T-cell (primary cell): ENCODE results near the gene MAP2. TPM values are rescaled to one million over a fixed set of nuclear protein-coding genes. Genes with fewer than 3 reads are reported as not detected.

ENCODE experiments used
- ATAC-seq, 4 experiments: fragments of 200-7000 bp in 3 of 4; fragments of 150-1000 bp in 1 of 4; cut with Tn5 transposase; replicated peaks in 1 of 4; 1 replicate in 3 of 4; 2 replicates in 1 of 4; pipeline ENCODE4 v1.10.0; 2021; ENCODE audit warnings: moderate library complexity in 3 of 4, mild to moderate bottlenecking in 2 of 4, moderate number of reproducible peaks in 1 of 4
- CTCF ChIA-PET, 2 donors: fragments of 300-600 bp; sonication (Branson Sonifier 250); formaldehyde crosslinking; loops; one replicate each; lab custom pipeline; 2022; ENCODE audit warnings: antibody characterized with exemption in 2 of 2; lab: Charles Lee
- POLR2A ChIA-PET, 2 donors: fragments of 300-600 bp; sonication (Branson Sonifier 250); formaldehyde crosslinking; loops; one replicate each; lab custom pipeline; 2022; ENCODE audit warnings: antibody characterized with exemption in 2 of 2; lab: Charles Lee
- DNase-seq, 35 experiments: peaks; one replicate each; pipeline versions ENCODE4 v3.0.0 to v3.0.0-alpha.2; 2013 to 2023
- H3K27ac ChIP-seq: one replicate; pipeline ENCODE4 v1.5.1; 2013; ENCODE audit warnings: low read length
- H3K27me3 ChIP-seq, 2 experiments: replicated peaks in 1 of 2; 1 replicate in 1 of 2; 2 replicates in 1 of 2; pipeline versions ENCODE4 v1.6.1 to v1.7.0; 2013; ENCODE audit warnings: low read length in 1 of 2, mixed read lengths in 1 of 2; ENCODE audit not compliant: control insufficient read depth in 2 of 2, insufficient read depth in 2 of 2; ENCODE audit errors: extremely low read depth in 1 of 2
- H3K36me3 ChIP-seq, 2 donors: 1 replicate in 1 of 2; 2 replicates in 1 of 2; pipeline versions ENCODE4 v1.6.1 to v1.7.0; 2013; ENCODE audit warnings: low read length in 1 of 2; ENCODE audit not compliant: control insufficient read depth in 2 of 2, insufficient read depth in 1 of 2; ENCODE audit errors: extremely low read depth in 1 of 2
- H3K4me1 ChIP-seq, 2 experiments: 1 replicate in 1 of 2; 2 replicates in 1 of 2; pipeline versions ENCODE4 v1.6.1 to v1.7.0; 2013; ENCODE audit warnings: low read length in 2 of 2, mixed read lengths in 1 of 2; ENCODE audit not compliant: insufficient read depth in 2 of 2, control insufficient read depth in 1 of 2; ENCODE audit errors: extremely low read depth in 1 of 2
- H3K4me3 ChIP-seq, 2 donors: 1 replicate in 1 of 2; 2 replicates in 1 of 2; pipeline versions ENCODE4 v1.5.1 to v1.7.0; 2013; ENCODE audit warnings: mild to moderate bottlenecking in 2 of 2, low read length in 1 of 2, moderate library complexity in 1 of 2; ENCODE audit not compliant: control insufficient read depth in 1 of 2; ENCODE audit errors: extremely low read depth in 1 of 2
- H3K9me3 ChIP-seq: 2 replicates; pipeline ENCODE4 v1.7.0; 2013
- H3K27ac Mint-ChIP-seq, 2 donors: one replicate each; pipeline ENCODE4 v1.8.0; 2020 to 2021; ENCODE audit warnings: mild to moderate bottlenecking in 2 of 2, mixed read lengths in 2 of 2
- H3K27me3 Mint-ChIP-seq, 2 donors: one replicate each; pipeline ENCODE4 v1.8.0; 2021 to 2022; ENCODE audit warnings: mixed read lengths in 2 of 2
- H3K36me3 Mint-ChIP-seq: one replicate; pipeline ENCODE4 v1.8.0; 2021; ENCODE audit warnings: mixed read lengths
- H3K4me1 Mint-ChIP-seq, 3 donors: one replicate each; pipeline ENCODE4 v1.8.0; 2020 to 2022; ENCODE audit warnings: mixed read lengths in 3 of 3, mild to moderate bottlenecking in 1 of 3
- H3K4me3 Mint-ChIP-seq, 3 donors: one replicate each; pipeline ENCODE4 v1.8.0; 2020 to 2022; ENCODE audit warnings: mild to moderate bottlenecking in 3 of 3, mixed read lengths in 3 of 3, moderate library complexity in 3 of 3
- H3K9me3 Mint-ChIP-seq, 3 donors: one replicate each; pipeline ENCODE4 v1.8.0; 2020 to 2022; ENCODE audit warnings: mixed read lengths in 3 of 3
- WGBS: methylation state at CpG from one replicate; pipeline ENCODE4 v1.1.5; 2013; ENCODE audit warnings: missing lambda C conversion rate; ENCODE audit not compliant: insufficient coverage; 5-methylcytosine and 5-hydroxymethylcytosine counted together
- total RNA-seq, 35 experiments: library from RNA in 6 of 35; stranded (reverse) in 6 of 35; fragments of 120-200 nt in 1 of 35; gene quantifications; one replicate each; pipeline versions ENCODE4 v1.2.1 to v1.2.4 and lab custom pipeline; 2013 to 2026

The MAP2 gene
- total RNA-seq, 5 donors from 2014 or later (not counting 1 experiment from before 2014, with no cell fraction given) = 0.35 to 0.86 (median 0.46) TPM

GRCh38 chr2:209653134-209653533 lies 229.3 kb downstream of the MAP2 start:
- no peak overlapping the region for H3K4me3 Mint-ChIP-seq
- H3K27ac Mint-ChIP-seq = no peak overlapping the region
- Histone ChIP-seq H3K36me3 (no peaks in the 10 kb centered on the region), H3K9me3 (no peaks in the 10 kb centered on the region), H3K4me1 (no peaks in the 10 kb centered on the region), H3K27me3 (no peaks in the 10 kb centered on the region), H3K27ac (no peak overlapping the region), H3K4me3 (no peak overlapping the region)
- POLR2A ChIA-PET = no interaction called here
- no peaks in the 10 kb centered on the region for H3K27me3 Mint-ChIP-seq
- 78% methylated on average over 4 of the region's 6 CpGs for WGBS
- no peak for ATAC-seq
- H3K4me1 Mint-ChIP-seq = no peaks in the 10 kb centered on the region
- CTCF ChIA-PET = no interaction called here
- DNase-seq = no peak
- no peaks in the 10 kb centered on the region for H3K36me3 Mint-ChIP-seq
- H3K9me3 Mint-ChIP-seq = no peaks in the 10 kb centered on the region

DNA sequence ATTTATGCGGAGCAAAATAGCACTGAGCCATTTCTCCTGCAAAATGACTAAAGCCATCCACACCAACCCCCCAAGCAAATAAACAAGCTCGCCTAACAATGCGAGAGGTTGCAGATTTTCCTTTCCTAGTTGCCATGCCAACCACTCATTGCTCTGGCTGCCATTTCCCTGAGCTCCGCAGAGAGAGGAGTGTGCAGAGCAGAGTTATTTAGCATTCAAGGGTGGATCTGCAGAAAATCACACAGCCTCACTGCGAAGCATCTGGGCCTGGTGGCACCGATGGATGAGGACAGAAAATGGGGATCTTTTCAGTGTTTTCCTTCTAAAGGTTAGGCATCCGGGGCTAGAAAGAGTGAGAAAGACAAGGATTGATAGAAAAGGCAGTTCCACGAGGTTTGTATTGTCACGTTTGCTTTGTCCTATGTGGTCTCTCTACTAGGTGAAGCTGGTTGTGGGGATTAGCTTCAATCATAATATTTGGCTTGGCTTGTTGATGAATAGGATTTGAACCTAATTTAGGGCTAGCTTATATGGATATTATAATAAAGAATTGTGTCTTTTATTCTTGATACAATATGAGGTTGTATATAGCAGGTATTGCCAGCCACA lies 237.5 kb downstream of the MAP2 start:
- Mint-ChIP-seq H3K27me3 (peaks cover 0 to 6% of the 10 kb centered on the region in 2 donors), H3K9me3 (peaks cover 0 to 3% (median 3%) of the 10 kb centered on the region in 3 donors), H3K36me3 (no peaks in the 10 kb centered on the region), H3K4me1 (no peaks in the 10 kb centered on the region), H3K27ac (no peak overlapping the region), H3K4me3 (no peak overlapping the region)
- H3K4me1 ChIP-seq = no peaks in the 10 kb centered on the region
- ChIA-PET CTCF (no interaction called here), POLR2A (no interaction called here)
- H3K36me3 ChIP-seq = no peaks in the 10 kb centered on the region
- H3K27me3 ChIP-seq = no peaks in the 10 kb centered on the region
- no peaks in the 10 kb centered on the region for H3K9me3 ChIP-seq
- no peak overlapping the region for H3K4me3 ChIP-seq
- DNase-seq (no peak), ATAC-seq (no peak)
- WGBS = 48% methylated on average over 5 of the region's 9 CpGs
- no peak overlapping the region for H3K27ac ChIP-seq

DNA sequence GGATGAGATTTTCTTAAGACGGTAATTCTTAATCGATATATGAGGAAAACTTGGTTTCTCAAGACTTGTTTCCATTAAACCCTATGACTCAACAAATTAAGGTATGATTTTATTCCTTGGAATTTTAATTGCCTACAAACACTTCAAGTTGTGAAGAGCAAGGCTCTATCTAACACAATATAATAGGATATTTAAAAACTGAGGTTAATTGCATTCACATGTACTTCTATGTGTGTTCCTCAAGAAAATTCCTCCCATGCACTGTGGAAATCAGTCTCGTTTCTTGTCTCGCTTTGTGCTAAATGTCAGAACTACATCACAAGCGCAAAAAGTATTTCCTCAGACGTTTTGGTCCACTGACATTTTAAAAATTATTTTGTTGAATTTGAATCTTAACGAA lies 238.2 kb downstream of the MAP2 start:
- ATAC-seq = no peak
- no CpG with 5 or more reads among the region's 7 CpGs for WGBS
- H3K27me3 Mint-ChIP-seq = peaks cover 0 to 6% of the 10 kb centered on the region in 2 donors
- no peak overlapping the region for H3K27ac Mint-ChIP-seq
- no peak for DNase-seq
- H3K4me3 Mint-ChIP-seq = no peak overlapping the region
- POLR2A ChIA-PET = no interaction called here
- no peaks in the 10 kb centered on the region for H3K36me3 ChIP-seq
- no peak overlapping the region for H3K27ac ChIP-seq
- CTCF ChIA-PET = no interaction called here
- H3K9me3 Mint-ChIP-seq = peaks cover 0 to 3% (median 3%) of the 10 kb centered on the region in 3 donors
- H3K36me3 Mint-ChIP-seq = no peaks in the 10 kb centered on the region
- no peak overlapping the region for H3K4me3 ChIP-seq
- no peaks in the 10 kb centered on the region for H3K9me3 ChIP-seq
- H3K4me1 ChIP-seq = no peaks in the 10 kb centered on the region
- H3K27me3 ChIP-seq = no peaks in the 10 kb centered on the region
- no peaks in the 10 kb centered on the region for H3K4me1 Mint-ChIP-seq

DNA sequence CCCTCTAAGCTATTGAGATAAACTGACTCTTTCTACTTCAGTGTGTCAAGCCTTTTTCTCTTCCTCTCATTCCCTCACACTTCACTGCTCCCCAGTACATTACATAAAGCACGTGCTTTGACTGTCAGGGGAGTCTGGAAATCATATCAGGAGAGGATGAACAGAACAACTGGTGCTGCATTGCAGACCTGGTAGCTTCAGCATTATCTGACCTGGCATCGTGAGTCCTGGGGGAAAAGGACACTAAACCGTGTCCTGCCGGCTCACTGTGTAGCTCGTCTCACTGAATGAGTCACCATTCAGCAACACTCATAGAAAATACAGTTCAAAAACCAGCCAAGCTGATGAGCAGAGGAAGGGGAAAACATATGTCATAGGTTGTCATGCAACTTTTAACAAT lies 239.3 kb downstream of the MAP2 start:
- no peaks in the 10 kb centered on the region for H3K27me3 ChIP-seq
- no peak for DNase-seq
- no peak overlapping the region for H3K4me3 Mint-ChIP-seq
- H3K4me1 ChIP-seq = no peaks in the 10 kb centered on the region
- H3K4me3 ChIP-seq = no peak overlapping the region
- ChIA-PET POLR2A (no interaction called here), CTCF (no interaction called here)
- peaks cover 0 to 6% of the 10 kb centered on the region in 2 donors for H3K27me3 Mint-ChIP-seq
- peaks cover 0 to 3% (median 3%) of the 10 kb centered on the region in 3 donors for H3K9me3 Mint-ChIP-seq
- H3K36me3 ChIP-seq = no peaks in the 10 kb centered on the region
- no peaks in the 10 kb centered on the region for H3K36me3 Mint-ChIP-seq
- H3K27ac Mint-ChIP-seq = no peak overlapping the region
- no peaks in the 10 kb centered on the region for H3K9me3 ChIP-seq
- no peak overlapping the region for H3K27ac ChIP-seq
- WGBS = 34% methylated on average over 2 of the region's 5 CpGs
- H3K4me1 Mint-ChIP-seq = no peaks in the 10 kb centered on the region
- no peak for ATAC-seq

- Histone ChIP-seq H3K27ac (no peak overlapping the region), H3K27me3 (no peaks in the 10 kb centered on the region), H3K4me3 (no peak overlapping the region), H3K4me1 (no peaks in the 10 kb centered on the region), H3K9me3 (no peaks in the 10 kb centered on the region), H3K36me3 (no peaks in the 10 kb centered on the region)
- Mint-ChIP-seq H3K27me3 (peaks cover 0 to 6% of the 10 kb centered on the region in 2 donors), H3K4me3 (no peak overlapping the region), H3K27ac (no peak overlapping the region), H3K36me3 (no peaks in the 10 kb centered on the region), H3K9me3 (peaks cover 0 to 3% (median 3%) of the 10 kb centered on the region in 3 donors), H3K4me1 (no peaks in the 10 kb centered on the region)
- no peak for ATAC-seq
- WGBS = no CpG with 5 or more reads among the region's 4 CpGs
- POLR2A ChIA-PET = no interaction called here
- CTCF ChIA-PET = no interaction called here
- no peak for DNase-seq
Observed at GRCh38 chr2:209663656-209664055, 239.8 kb downstream of the MAP2 start.

- Mint-ChIP-seq H3K9me3 (no peaks in the 10 kb centered on the region), H3K4me1 (no peaks in the 10 kb centered on the region), H3K27me3 (peaks cover 0 to 7% of the 10 kb centered on the region in 2 donors), H3K36me3 (no peaks in the 10 kb centered on the region), H3K4me3 (no peak overlapping the region), H3K27ac (no peak overlapping the region)
- no peaks in the 10 kb centered on the region for H3K36me3 ChIP-seq
- no peak for DNase-seq
- no peak overlapping the region for H3K27ac ChIP-seq
- H3K9me3 ChIP-seq = no peaks in the 10 kb centered on the region
- no peaks in the 10 kb centered on the region for H3K4me1 ChIP-seq
- H3K27me3 ChIP-seq = no peaks in the 10 kb centered on the region
- ChIA-PET POLR2A (no interaction called here), CTCF (no interaction called here)
- H3K4me3 ChIP-seq = no peak overlapping the region
- no CpG with 5 or more reads among the region's 1 CpG for WGBS
- no peak for ATAC-seq
Observed at GRCh38 chr2:209666296-209666695, 242.4 kb downstream of the MAP2 start.
